GM06990 (cell line): Measurements from ENCODE around the gene IL19.

ENCODE experiments used
- DNase-seq: peaks from one replicate; pipeline ENCODE4 v3.0.0-alpha.2; 2011; ENCODE audit not compliant: insufficient read length; ENCODE audit errors: extremely low read depth
- H3K27me3 ChIP-seq: replicated peaks from 2 replicates; pipeline ENCODE4 v1.6.0; 2011; ENCODE audit warnings: low read length; ENCODE audit not compliant: control insufficient read depth, insufficient read depth
- H3K36me3 ChIP-seq: 2 replicates; pipeline ENCODE4 v1.5.1; 2011; ENCODE audit warnings: low read length; ENCODE audit not compliant: control insufficient read depth, insufficient read depth
- H3K4me3 ChIP-seq: replicated peaks from 2 replicates; pipeline ENCODE4 v1.5.1; 2011; ENCODE audit warnings: low read depth, mild to moderate bottlenecking, control low read depth, low read length
- CTCF ChIP-seq: IDR thresholded peaks from 2 replicates; pipeline ENCODE4 v1.5.1; 2011; ENCODE audit warnings: low read length, control low read depth, mild to moderate bottlenecking, inconsistent platforms; ENCODE audit not compliant: insufficient read depth, poor library complexity, severe bottlenecking

Gene IL19

GRCh38 chr1:206836111-206836510 is 65.5 kb downstream of the IL19 start:
- Histone ChIP-seq H3K36me3 (no peaks in the 10 kb centered on the region), H3K27me3 (no peaks in the 10 kb centered on the region)

GRCh38 chr1:206839006-206839560 is 68.5 kb downstream of the IL19 start:
- H3K27me3 ChIP-seq = no peaks in the 10 kb centered on the region
- no peaks in the 10 kb centered on the region for H3K36me3 ChIP-seq
- no peak for DNase-seq
- no peak overlapping the region for H3K4me3 ChIP-seq
- TF ChIP-seq CTCF = no peak

More at GRCh38 chr1:206836111-206836510, 65.5 kb downstream of the IL19 start:
- TF ChIP-seq CTCF = no peak
- no peak overlapping the region for H3K4me3 ChIP-seq
- no peak for DNase-seq

GRCh38 chr1:206839857-206840256 is 69.3 kb downstream of the IL19 start:
- TF ChIP-seq CTCF = no peak
- H3K4me3 ChIP-seq = no peak overlapping the region
- no peaks in the 10 kb centered on the region for H3K27me3 ChIP-seq
- DNase-seq = no peak
- no peaks in the 10 kb centered on the region for H3K36me3 ChIP-seq

GRCh38 chr1:206841609-206842323 is 71.2 kb downstream of the IL19 start:
- Histone ChIP-seq H3K27me3 (no peaks in the 10 kb centered on the region), H3K4me3 (no peak overlapping the region), H3K36me3 (no peaks in the 10 kb centered on the region)
- TF ChIP-seq CTCF = no peak
- no peak for DNase-seq

GRCh38 chr1:206842854-206843253 is 72.3 kb downstream of the IL19 start:
- no peak for DNase-seq
- H3K27me3 ChIP-seq = no peaks in the 10 kb centered on the region
- no peaks in the 10 kb centered on the region for H3K36me3 ChIP-seq
- TF ChIP-seq CTCF = no peak
- no peak overlapping the region for H3K4me3 ChIP-seq
